GM18498 (cell line): Measurements from ENCODE around the gene TMOD2.
A peak's percentile ranks its signal among the peaks of the same experiment; 100 is the strongest.

Source experiments
- ATAC-seq: cut with Tn5 transposase; IDR thresholded peaks from one replicate; pipeline ENCODE4 v1.9.1; 2021; ENCODE audit warnings: mild to moderate bottlenecking, moderate library complexity; ENCODE audit not compliant: unreplicated experiment

The TMOD2 gene

DNA sequence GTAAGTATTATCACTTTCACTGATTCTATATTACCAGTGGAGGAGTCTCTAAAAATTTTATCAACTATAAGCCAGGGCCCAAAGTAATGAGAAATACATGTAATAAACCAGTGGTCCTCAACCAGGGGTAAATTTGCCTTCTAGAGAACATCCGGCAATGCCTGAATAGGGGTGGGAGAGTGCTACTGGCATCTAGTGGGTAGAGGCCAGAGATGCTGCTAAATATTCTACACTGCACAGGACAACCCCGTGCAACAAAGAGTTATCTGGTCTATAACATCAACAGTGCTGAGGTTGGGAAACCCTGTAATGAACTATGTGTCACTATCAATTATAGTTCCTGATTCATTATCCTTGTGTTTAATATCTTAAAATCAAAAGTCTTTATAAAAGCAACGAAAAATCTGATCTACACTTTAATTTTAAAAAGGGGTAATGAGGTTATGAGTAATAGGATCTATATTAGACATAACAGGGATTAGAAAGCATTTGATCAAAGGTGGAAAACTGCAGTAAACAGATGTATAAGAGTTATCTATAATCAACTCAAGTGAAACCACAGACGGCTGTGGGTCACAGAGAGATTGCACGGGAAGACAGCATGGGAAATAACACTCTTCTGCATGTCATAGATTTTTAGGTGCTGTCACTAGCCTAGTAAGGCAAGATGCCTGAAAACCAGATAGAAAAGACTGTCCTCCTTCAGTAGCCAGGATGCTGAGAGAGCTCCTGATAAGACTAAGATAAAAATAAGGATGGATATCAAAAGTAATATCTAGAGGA, 16.0 kb upstream of the TMOD2 start:
- ATAC-seq, result no peak

DNA sequence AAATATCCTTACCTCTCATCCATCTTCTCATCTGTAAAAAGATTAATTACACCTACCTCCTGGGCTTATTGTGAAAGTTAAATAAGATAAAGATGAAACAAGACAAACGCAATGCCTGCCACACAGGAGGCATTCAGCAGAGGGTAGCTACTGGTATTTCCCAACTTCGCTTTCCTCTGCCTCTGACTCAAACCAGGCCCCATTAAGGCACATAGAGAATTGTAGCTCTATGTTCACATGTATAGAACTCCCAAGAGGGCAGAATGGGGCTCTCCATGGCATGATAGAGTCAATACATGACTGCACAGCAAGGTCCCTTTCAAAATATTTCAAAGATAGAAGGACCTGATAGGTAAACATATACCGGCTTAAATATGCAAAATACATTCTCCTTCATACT, 15.3 kb upstream of the TMOD2 start:
- no peak for ATAC-seq

DNA sequence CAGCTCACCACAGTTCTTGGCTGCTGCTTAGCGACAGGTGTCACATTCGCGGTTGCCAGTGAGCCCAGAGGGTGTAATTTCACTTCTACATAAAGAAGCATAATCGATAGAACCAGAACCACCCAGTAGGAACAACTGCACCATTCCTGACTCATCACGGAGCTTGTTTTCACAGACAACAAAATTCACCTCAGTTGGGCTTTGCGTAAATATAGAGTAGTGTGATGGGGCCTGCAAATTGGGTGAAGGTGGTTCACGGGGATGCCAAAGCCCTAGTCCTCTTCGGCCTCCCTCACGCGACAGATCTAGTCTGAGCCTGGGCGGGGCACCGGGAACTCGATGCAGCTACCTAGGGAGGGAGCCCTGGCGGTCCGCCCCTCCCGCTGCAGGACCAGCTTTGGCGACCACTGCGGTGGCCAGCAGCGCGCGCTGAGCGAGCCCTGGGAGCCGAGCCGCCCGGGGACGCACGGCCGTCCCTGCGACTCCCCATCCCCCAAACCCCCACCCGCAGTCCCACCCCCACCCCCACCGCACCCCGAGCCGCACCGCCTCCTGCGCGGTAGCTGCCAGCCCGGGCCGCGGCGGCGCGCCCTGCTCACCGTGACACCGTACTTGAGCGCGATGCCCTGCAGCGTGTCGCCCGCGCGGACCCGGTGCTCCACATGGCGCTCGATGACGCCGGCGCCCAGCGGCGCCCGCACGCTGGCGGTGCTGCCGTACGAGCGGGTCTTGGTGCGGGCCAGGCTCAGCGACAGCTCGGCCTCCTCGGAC, 14.5 kb upstream of the TMOD2 start:
- peak; percentile 37 for ATAC-seq

DNA sequence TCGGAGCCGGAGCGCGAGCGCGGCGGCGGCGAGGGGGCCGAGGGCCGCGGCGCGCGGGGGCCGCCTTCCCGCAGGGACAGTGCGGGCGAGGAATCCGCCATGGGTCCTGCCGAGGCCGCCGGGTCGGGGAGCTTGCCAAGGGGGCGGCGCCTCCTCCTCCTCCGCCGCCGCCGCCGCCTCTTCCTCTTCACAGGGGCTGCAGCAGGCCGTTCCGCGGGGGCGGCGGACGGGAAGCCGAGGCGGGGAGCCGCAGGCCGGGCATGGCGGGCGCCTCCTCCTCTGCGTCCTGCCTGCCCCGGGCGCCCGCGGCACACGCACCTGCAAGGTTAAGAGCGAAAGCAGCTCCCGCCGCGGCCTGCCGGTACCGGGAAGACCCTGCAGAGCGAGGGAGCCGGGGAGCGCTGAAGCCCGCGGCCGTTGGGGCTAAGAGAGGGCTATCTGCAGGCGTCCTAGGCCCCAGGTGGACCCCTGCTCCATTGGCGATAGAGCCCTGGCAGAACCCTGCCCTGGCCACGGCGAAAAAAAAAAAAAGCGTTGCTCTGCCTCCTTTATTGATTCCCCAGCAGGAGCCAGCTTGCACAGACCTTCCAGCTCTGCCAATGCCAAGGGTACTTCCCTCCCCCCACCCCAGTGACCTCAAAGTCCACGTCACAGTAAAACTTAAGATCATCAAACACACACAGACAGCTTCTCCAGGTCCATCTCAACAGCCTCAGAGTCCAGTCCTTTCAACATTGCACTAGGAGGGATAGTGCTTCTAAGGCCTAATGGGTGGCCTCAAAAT, 13.7 kb upstream of the TMOD2 start, which contains the start of gene LYSMD2:
Gene LYSMD2, minus strand, starts transcription at position 134 of the 784 bp plus-strand sequence. Its CDS starts 33 bp downstream, at position 101.
- peak; percentile 56 for ATAC-seq

DNA sequence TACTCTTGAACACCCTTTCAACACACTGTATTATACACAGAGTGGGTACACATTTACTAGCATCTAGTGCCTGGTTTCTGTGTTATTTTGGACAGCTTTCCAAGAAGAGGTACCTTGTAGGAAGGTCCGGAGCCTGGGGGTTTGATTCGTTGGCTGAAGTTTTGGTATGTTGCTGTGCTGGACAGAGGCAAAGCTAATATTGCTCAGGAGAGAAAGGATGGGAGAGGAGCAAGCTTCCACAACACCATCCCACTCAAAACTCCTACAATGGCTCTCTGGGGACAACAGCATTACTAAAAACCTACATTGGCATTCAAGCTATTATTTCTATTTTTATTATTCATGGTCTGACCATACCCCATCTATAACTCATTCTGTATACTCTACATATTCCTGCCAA, 12.8 kb upstream of the TMOD2 start:
- no peak for ATAC-seq

DNA sequence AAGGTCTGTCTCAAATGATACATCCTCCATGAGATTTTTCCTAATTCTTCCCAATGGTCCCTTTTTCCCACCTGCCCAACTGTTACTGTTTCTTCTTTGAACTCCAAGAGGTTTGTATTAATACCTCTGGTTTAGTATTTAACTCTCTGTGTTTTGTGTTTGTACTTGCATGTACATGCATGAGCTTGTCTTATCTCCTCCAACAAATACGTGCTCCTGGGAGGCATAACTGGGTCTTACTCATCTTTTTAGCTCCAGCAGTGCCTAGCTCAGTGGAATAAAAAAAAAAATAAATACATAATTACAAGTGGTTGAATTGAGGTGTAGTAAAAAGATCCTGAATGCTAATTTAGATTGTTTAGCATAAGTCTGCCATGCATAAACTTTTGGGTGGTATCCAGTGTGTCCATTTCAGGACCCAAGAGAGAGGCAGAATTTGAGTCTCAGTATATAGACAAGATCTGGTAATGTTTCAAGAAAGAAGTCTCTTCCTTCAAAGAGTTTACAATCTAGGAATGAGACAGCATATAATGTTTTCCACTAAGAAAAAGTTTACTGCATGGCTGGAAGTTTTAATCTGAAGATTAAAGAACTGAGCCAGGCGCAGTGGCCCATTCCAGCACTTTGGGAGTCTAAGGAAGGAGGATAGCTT, 12.2 kb upstream of the TMOD2 start:
- no peak for ATAC-seq

DNA sequence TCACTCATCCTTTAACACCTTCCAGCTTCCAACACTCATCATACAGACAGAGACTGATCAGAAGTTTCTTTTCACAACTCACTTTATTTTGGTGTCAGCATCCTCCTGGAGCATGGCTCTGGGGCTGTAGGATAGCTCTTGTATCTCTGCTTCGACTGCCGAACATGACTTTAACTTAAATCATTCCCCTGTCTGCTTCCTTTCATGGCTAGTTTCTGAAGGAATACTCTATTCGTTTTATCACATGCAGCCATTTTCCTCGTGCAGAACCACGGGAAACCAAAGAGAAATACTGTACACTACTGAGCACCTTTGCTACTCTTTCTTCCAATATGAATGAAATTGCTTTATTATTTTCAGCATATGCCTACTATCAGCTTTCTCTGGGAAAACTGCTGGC, 2.1 kb upstream of the TMOD2 start:
- no peak for ATAC-seq

DNA sequence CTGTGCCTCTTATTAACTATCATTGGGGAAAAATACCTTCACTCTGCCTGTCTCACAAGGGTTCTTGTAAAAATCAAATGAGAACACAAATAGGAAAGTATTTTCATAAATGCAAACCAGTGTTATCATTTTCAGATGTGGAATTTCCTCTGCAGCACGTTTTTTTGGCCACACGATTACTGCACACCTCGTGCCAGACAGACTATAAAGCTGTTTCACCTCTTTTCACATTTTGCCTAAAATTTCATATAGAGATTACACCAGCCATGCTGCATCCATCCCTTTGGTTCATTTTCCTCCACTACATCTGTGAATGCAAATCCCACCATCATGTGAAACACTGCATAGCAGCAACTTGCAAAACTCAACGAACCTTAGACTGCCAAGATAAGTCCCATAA, 1.2 kb upstream of the TMOD2 start:
- ATAC-seq, result no peak

DNA sequence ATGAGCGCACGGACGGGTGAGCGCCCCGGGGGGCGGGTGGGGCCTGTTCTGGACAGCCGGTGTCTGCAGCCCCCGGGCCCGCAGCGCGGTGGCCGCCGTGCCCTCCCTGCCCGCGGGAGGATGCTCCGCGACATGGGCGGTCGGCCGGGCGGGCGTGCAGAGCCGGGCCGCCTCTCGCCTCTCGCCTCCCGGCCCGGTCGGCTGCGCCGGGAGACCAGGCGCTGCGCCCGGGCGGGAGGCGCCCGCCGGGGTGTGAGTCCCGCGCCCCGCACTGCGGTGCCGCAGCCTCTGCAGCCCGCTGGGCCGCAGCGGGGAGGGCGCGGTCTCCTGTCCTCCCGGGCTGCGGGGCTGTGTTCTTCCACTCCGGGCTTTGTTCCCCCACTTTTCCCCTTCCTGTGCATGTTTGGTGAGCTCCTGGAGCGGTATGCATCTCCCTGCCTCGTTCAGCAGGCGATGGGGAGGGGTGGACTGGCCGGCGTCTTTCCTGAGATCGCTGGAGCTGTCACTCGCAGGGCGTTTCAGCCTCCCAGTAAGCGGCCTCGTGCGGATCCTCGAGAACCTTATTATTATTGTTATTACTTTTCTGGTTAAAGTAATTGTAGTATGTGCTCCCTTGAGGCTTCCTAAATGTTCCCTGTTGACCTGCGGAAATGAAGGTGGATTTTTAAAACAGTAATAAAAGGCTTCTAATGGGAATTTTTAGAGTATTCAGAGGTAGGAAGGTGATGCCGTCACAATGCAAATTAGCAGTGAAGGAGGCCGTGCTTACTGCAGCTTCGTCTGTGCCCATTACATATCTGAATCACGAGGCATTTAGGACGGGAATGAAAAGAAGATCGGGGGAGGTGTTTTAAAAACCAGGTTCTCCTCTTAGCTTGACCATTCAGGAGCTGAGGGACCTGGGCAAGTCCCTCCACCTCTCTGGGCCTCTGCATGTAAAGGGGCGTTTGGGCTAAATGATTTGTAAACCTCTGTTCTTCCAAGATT, 593 bp downstream of the TMOD2 start:
- peak; percentile 47 for ATAC-seq

DNA sequence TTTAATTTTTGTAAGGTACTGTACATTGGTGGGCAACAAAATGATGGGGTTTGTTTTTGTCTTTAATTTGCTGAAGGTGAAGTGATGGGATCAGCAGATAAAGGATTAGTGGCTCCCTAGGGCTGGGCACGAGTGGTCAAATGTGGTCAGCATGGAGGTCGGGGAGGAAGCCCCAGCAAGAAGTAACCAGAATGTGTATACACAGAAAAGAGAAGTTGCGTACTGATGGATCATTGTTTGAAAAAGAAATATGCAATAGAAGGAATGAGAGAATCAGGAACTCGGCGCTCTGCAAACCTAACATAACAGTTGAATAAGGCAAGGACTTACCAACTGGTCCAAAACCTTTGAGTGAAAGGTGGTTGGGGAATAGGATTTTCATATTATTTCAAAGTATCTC, 1.5 kb downstream of the TMOD2 start:
- ATAC-seq, result no peak

DNA sequence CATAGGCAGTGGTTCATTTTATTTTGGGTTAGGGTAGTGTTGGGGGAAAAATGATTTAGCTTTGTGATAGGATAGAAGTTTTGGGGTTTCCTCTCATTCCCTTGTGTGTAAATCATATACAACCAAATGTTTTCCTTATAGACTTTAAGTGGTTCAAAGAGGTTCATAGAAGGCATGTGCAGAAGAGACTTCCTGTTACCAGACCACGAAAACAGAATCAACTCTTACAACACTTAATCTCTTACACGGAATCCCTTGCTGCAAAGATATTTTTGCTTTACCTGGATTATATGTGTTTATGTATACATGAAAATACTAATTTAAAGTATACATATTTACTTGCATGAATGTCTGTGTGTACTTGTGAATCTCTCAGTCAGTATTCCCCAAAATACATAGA, 2.9 kb downstream of the TMOD2 start:
- no peak for ATAC-seq

DNA sequence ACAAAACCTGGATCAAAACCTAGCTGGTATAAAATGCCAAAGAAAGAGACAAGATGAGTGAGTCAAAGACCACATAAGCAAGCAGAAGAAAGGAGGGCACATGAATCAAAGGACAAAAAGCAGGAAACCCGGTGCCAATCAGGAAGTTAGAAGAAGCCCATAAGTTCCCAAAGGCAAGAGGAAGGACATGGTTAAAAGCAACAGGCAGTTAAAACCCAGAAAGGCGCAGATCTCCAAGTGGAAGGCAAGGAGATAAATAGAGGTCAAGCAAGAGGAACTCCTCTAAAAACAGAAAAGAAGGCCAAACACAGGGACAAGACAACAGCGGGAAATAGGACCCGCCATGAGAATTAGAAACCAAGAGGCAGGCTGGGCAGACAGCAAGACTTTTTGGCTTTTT, 4.4 kb downstream of the TMOD2 start:
- no peak for ATAC-seq

DNA sequence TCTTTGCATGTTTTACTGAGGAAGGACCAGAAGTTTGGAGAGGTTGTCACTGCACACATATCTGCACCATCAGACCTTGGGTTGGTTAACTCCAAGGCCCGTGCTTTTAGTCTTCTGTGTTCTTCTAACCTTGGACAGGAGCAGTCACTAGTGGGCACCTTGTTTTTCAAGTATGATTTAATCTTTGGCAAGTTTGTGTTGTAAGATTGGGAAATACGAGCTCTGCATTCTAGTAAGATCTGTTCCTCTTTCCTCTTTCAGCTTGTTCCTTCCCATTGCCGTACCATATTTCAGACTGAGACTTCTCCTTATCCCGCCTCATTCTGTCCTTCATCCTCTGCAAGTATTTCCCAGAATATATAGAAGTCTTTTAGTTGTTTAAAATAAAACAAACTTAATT, 5.1 kb downstream of the TMOD2 start:
- ATAC-seq, result no peak

DNA sequence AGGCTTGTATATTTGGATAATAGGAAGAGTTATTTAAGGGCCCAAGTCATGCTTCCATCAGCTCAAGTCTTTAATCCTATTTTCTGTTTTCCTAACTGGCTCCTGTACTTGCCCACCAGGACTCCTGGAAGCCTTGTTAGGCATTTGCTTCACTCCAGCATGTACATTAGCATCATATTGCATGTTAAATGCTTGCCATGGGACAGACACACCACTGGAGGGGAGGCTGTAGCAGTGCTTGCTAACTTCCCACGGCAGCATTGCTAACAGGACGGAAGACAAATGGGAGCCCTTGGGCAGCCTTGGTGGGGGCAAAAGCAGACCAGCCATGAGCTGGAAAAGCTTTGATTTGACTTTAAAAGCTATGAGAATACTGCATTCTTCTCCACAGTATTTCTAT, 6.1 kb downstream of the TMOD2 start:
- no peak for ATAC-seq

DNA sequence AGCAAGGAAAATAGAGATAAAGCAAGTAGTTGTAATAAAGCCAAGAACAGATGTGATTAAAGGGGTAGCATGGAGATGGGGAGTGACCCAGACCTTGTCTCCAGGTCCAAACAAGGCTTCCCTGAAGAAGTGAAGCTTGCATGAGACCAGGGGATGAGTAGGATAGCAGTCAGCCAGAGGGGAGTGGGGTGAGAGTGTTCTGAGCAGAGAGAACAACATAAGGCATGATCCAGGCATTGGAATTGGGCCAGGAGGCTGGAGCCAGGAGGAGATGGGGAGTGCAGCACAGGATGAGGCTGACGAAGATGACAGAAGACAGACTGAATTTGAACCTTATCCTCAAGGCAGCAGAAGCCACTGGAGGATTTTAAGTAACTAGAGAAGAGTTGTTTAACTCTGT, 7.2 kb downstream of the TMOD2 start:
- ATAC-seq, result no peak

DNA sequence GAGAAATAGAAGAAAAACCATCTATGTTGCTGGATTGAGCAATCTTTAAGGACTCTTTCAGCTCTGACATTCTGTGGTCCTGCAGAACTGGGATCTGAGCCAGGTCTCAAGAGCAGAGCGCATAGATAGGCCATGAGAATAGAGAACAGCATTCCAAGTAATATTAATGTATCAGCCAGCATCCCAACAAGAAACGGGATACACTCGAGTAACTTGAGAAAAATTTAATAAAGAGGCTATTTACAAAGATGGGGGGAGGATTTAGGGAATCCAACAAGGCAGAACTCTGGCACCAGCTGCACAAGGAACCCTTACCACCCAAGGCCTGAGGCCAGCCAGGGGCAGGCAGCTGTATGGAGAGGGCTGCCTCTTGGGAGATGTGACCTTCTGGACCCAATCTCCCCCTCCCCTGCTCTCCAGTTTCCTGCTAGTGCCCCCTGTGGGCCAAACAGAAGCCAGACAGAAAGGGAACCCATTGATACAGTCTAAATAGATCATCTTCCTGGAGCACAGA, 8.2 kb downstream of the TMOD2 start:
- ATAC-seq, result no peak

DNA sequence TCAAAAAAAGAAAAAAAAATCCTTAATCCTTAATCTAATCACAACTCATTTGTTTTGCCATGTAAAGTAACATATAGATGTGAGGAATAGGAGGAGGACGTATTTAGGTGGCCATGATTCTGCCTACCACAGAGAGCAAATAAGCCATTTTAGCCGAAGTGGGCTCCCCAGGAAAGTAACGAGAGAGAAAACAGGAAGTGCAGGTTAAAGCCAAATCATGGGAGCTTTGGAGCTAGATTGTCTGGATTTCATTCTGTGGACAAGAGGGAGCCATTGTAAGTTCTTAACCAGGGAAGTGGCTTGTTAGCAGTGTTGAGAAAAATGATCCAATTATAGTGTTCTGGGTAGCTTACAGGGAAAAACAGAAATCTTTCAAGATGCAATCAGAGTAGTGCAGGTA, 9.4 kb downstream of the TMOD2 start:
- no peak for ATAC-seq

DNA sequence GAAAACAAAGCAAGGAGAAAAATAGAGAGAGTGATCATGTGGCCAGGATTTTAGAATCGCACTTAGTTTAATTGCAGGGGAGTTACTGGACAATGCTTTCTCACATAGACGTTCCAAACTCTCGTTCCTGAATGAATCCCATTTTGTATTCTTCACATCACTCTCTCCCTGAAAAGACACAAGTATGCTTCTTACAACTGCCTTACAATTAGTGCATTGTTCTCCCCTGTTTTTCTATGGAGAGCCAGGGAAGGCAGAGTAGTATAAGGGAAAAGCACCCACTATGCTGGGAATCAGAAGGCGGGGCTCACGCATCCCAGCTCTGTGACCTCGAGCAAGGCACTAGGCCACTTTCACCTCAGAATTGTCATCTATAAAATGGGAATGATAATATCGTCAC, 14.4 kb downstream of the TMOD2 start:
- ATAC-seq, result no peak

DNA sequence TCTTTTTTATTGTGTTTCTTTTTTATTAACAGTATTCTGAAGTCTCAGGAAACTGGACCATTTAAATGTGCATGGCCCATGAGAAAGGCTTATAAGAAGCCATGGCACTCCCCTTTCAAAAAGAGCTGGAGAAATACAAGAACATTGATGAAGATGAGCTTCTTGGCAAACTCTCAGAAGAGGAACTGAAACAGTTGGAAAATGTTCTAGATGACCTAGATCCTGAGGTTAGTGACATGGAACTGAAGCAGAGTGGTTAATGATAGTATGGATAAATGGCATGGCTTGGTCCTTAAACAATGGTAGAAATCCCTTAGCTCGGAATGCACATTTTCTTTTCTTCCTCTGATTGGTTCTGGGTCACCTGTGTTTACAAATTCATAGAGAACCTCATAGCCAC, 14.9 kb downstream of the TMOD2 start:
- no peak for ATAC-seq

DNA sequence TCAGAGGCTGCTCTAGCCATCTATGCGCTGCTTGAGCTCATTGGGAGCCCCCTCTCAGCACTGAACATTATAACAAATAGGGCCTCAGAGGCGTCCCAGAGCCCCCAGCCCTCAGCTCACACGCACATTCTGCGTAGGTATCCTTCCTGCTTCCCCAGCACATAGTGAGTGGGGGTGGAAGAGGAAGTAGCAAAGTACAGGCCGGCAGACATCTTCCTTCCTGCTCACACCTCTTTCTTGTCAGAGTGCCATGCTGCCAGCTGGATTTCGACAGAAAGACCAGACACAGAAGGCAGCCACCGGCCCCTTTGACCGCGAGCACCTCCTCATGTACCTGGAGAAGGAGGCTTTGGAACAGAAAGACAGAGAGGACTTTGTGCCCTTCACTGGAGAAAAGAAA, 16.6 kb downstream of the TMOD2 start:
- no peak for ATAC-seq
